CD8-positive, alpha-beta memory T cell (primary cell): ENCODE results near the gene LRRC43. TPM values are rescaled to one million over a fixed set of nuclear protein-coding genes. Genes with fewer than 3 reads are reported as not detected.
"Not testable (repeated sequence)": the region's sequence is repeated elsewhere in the genome, so short reads cannot be mapped to it uniquely, and the experiment has no call there.

Experiments used
- CTCF ChIA-PET: fragments of 350-600 bp; sonication (Branson Sonifier 250); formaldehyde crosslinking; loops from one replicate; lab custom pipeline; 2021; ENCODE audit warnings: antibody characterized with exemption; lab: Charles Lee
- POLR2A ChIA-PET: fragments of 350-600 bp; sonication (Branson Sonifier 250); formaldehyde crosslinking; loops from one replicate; lab custom pipeline; 2021; ENCODE audit warnings: antibody characterized with exemption; lab: Charles Lee
- DNase-seq, 5 donors: peaks; one replicate each; pipeline versions ENCODE4 v3.0.0 to v3.0.0-alpha.2; 2020 to 2022; ENCODE audit warnings: mixed read lengths in 1 of 5
- H3K27ac ChIP-seq: one replicate; pipeline ENCODE4 v1.7.0; 2013; ENCODE audit warnings: low read depth, mild to moderate bottlenecking, low read length, moderate library complexity
- H3K27me3 ChIP-seq: 2 replicates; pipeline ENCODE4 v1.7.0; 2013; ENCODE audit warnings: low read length, mild to moderate bottlenecking; ENCODE audit not compliant: insufficient read depth, poor library complexity, severe bottlenecking
- H3K36me3 ChIP-seq: 2 replicates; pipeline ENCODE4 v1.7.0; 2013; ENCODE audit warnings: mild to moderate bottlenecking, low read length, moderate library complexity; ENCODE audit not compliant: insufficient read depth
- H3K4me1 ChIP-seq: 2 replicates; pipeline ENCODE4 v1.7.0; 2013; ENCODE audit warnings: mild to moderate bottlenecking, low read length, moderate library complexity; ENCODE audit not compliant: insufficient read depth
- H3K4me3 ChIP-seq: 2 replicates; pipeline ENCODE4 v1.7.0; 2013; ENCODE audit warnings: mild to moderate bottlenecking, low read length
- H3K9me3 ChIP-seq: 2 replicates; pipeline ENCODE4 v1.7.0; 2013; ENCODE audit warnings: mild to moderate bottlenecking, low read length
- H3K27ac Mint-ChIP-seq, 8 donors: one replicate each; pipeline ENCODE4 v1.8.0; 2020 to 2021; ENCODE audit warnings: mixed read lengths in 8 of 8, mild to moderate bottlenecking in 6 of 8, inconsistent platforms in 3 of 8, moderate library complexity in 3 of 8
- H3K27me3 Mint-ChIP-seq, 2 donors: one replicate each; pipeline ENCODE4 v1.8.0; 2020 to 2021; ENCODE audit warnings: mixed read lengths in 2 of 2, mild to moderate bottlenecking in 1 of 2, moderate library complexity in 1 of 2
- H3K36me3 Mint-ChIP-seq, 3 donors: one replicate each; pipeline ENCODE4 v1.8.0; 2020 to 2021; ENCODE audit warnings: mixed read lengths in 3 of 3, inconsistent platforms in 1 of 3, mild to moderate bottlenecking in 1 of 3
- H3K4me1 Mint-ChIP-seq, 3 donors: one replicate each; pipeline ENCODE4 v1.8.0; 2020 to 2021; ENCODE audit warnings: mixed read lengths in 3 of 3, inconsistent platforms in 1 of 3, mild to moderate bottlenecking in 1 of 3
- H3K4me3 Mint-ChIP-seq, 7 donors: one replicate each; pipeline ENCODE4 v1.8.0; 2020 to 2021; ENCODE audit warnings: mixed read lengths in 7 of 7, mild to moderate bottlenecking in 6 of 7, moderate library complexity in 4 of 7, inconsistent platforms in 2 of 7
- H3K9me3 Mint-ChIP-seq, 5 donors: one replicate each; pipeline ENCODE4 v1.8.0; 2020 to 2022; ENCODE audit warnings: mixed read lengths in 5 of 5, mild to moderate bottlenecking in 3 of 5, moderate library complexity in 2 of 5, inconsistent platforms in 1 of 5
- polyA plus RNA-seq: library from polyadenylated mRNA; unstranded; fragments of 300-500 nt; fragmentation: Illumina TruSeq; gene quantifications from one replicate; pipeline ENCODE4 v1.2.3, GENCODE V29; 2021
- total RNA-seq, 2 experiments: library from RNA; stranded (reverse); gene quantifications; one replicate each; pipeline ENCODE4 v1.2.3, GENCODE V29; 2021

The LRRC43 gene
- total and polyA plus RNA-seq, 3 experiments from 2014 or later = 0.18 to 0.26 (median 0.25) TPM

DNA sequence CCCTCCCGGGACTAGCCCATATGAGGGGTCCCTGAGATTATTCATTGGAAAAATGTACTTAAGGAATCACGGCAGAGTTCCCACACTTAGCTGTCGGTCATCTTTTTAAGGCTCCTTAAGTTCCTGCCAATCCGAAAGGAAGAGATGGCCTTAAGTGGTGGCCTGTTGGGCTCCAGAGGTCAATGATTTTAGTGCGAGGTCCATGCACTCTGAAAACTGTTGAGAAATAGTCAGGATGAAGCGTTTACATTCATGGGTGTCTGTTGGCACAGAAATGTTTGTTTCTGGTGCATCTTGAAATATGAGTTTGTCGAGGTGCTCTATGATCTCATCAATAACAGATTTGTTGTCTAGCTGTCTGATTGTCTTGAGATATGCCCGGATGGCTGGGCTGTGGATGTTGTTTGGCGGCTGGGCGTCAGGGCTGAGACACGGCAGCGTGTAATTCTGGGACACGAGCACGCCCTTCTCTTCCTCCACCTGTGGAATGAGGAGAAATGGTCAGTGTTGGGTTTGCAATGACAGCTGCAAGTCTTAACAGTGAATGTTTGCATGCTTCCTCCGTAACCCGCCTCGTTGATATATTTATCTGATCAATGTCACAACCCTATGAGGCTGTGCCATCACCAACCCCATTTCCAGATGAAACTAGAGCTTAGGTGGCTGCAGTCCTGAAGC, 10.5 kb upstream of the LRRC43 start:
- H3K4me1 Mint-ChIP-seq = peaks cover under 1 to 5% (median 2%) of the 10 kb centered on the region in 3 donors
- no peak overlapping the region for H3K4me3 ChIP-seq
- peaks cover 0 to 1% (median 0%) of the 10 kb centered on the region in 5 donors for H3K9me3 Mint-ChIP-seq
- no peaks in the 10 kb centered on the region for H3K9me3 ChIP-seq
- H3K27me3 Mint-ChIP-seq = peaks cover 2 to 6% of the 10 kb centered on the region in 2 donors
- no peak overlapping the region for H3K27ac ChIP-seq
- H3K4me3 Mint-ChIP-seq = no peak overlapping the region
- H3K36me3 Mint-ChIP-seq = no peaks in the 10 kb centered on the region
- H3K36me3 ChIP-seq = no peaks in the 10 kb centered on the region
- no peaks in the 10 kb centered on the region for H3K4me1 ChIP-seq
- CTCF ChIA-PET = no interaction called here
- no peak for DNase-seq
- no peaks in the 10 kb centered on the region for H3K27me3 ChIP-seq
- POLR2A ChIA-PET = no interaction called here
- H3K27ac Mint-ChIP-seq = no peak overlapping the region

DNA sequence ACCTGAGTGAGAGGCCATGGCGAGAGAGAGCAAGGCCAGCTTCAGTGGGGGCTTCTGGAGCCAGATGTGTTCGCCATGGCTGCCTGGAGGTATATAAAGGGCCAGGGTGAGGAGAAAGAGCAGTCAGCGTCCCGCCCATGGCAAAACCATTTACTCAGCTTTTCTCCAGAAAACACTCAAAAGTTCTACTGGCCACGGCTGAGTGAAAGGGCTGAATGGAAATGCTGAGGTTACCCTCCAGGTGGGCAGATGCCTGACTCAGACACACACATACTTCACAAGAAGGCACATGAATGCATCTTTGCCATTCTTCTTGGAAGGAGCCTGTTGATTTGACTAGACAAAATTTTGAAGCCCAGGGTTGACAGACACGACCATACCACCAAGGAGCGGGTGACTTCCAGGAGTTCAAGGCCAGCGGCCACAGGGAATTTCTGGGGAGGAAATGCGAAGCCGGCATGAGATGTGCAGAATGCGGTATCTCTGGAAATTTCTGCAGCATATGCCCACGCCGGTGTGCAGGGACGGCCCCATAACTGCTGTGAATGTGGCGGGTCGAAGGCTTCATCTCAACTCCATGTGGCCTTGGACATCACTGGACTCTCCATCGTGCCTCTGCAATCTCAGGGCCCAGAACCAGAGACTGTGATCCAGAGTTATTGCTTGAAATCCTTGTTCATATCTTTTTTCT, 8.6 kb upstream of the LRRC43 start, which contains the start of gene IL31:
TSS of gene IL31 (minus strand) at position 67 of the 691 bp plus-strand sequence. CDS start at position 18, 49 bp downstream.
- peaks cover 2% of the 10 kb centered on the region in 2 donors for H3K27me3 Mint-ChIP-seq
- no peaks in the 10 kb centered on the region for H3K4me1 Mint-ChIP-seq
- no peak within 1 kb of the TSS for H3K27ac ChIP-seq
- no peaks in the 10 kb centered on the region for H3K9me3 ChIP-seq
- no peaks in the 10 kb centered on the region for H3K36me3 ChIP-seq
- H3K4me3 ChIP-seq = no peak within 1 kb of the TSS
- no peak within 1 kb of the TSS for H3K4me3 Mint-ChIP-seq
- ChIA-PET POLR2A (no interaction called here), CTCF (no interaction called here)
- peaks cover 0 to 1% (median 0%) of the 10 kb centered on the region in 5 donors for H3K9me3 Mint-ChIP-seq
- peak within 1 kb of the TSS in 1 of 8 donors; percentile 76 for H3K27ac Mint-ChIP-seq
- H3K27me3 ChIP-seq = no peaks in the 10 kb centered on the region
- DNase-seq = no peak
- no peaks in the 10 kb centered on the region for H3K4me1 ChIP-seq
- H3K36me3 Mint-ChIP-seq = no peaks in the 10 kb centered on the region

DNA sequence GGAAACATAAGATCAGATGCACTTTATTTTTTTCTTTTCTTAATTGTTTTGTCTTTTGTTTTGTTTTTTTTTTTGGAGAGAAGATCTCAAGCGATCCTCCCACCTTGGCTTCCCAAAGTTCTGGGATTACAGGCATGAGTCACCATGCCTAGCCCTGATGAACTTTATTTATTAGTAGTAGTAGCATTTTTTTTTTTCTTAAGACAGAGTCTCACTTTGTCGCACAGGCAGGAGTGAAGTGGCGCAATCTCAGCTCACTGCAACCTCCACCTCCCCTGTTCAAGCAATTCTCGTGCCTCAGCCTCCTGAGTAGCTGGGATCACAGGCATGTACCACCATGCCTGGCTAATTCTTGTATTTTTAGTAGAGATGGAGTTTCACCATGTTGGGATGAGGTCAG, 6.5 kb upstream of the LRRC43 start:
- H3K27me3 Mint-ChIP-seq, H3K36me3 Mint-ChIP-seq, H3K27ac Mint-ChIP-seq, H3K9me3 ChIP-seq, H3K4me1 Mint-ChIP-seq, DNase-seq, CTCF ChIA-PET, H3K27me3 ChIP-seq, H3K4me1 ChIP-seq, POLR2A ChIA-PET, H3K36me3 ChIP-seq, H3K27ac ChIP-seq, H3K4me3 ChIP-seq, H3K9me3 Mint-ChIP-seq, H3K4me3 Mint-ChIP-seq: not testable (repeated sequence)

- Mint-ChIP-seq H3K4me1 (peaks cover 4 to 12% (median 6%) of the 10 kb centered on the region in 3 donors), H3K4me3 (peak overlapping the region in 4 of 7 donors; percentile 19 to 84 (median 44)), H3K27ac (no peak overlapping the region), H3K27me3 (peaks cover 3 to 8% of the 10 kb centered on the region in 2 donors), H3K36me3 (no peaks in the 10 kb centered on the region), H3K9me3 (no peaks in the 10 kb centered on the region)
- ChIA-PET CTCF (no interaction called here), POLR2A (no interaction called here)
- Histone ChIP-seq H3K36me3 (no peaks in the 10 kb centered on the region), H3K27ac (no peak overlapping the region), H3K27me3 (no peaks in the 10 kb centered on the region), H3K4me1 (peaks cover 7% of the 10 kb centered on the region), H3K4me3 (no peak overlapping the region), H3K9me3 (no peaks in the 10 kb centered on the region)
- no peak for DNase-seq
Observed at GRCh38 chr12:122183588-122183940, 641 bp downstream of the LRRC43 start.

DNA sequence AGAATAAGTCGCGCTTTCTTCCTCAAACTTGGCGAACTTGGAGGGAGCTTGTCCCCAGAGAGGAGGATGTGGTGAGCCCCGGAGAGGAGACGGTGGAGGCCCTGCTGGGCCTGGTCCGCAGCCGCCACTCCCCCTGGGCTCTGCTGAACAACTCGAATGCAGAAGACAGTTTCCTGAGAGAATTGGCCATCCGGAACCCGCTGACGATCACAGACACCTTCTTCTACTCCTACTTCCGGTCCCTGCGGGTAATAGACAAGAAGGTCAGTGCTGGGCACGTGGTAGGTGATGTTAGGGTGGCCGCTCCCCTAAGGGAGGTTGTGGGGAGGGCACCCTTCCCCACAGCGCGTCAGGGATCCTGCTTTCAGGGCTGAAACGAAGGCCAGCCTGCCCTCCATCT, 1.6 kb downstream of the LRRC43 start:
- Mint-ChIP-seq H3K27me3 (peaks cover 3 to 8% of the 10 kb centered on the region in 2 donors), H3K36me3 (no peaks in the 10 kb centered on the region), H3K4me1 (peaks cover 4 to 12% (median 6%) of the 10 kb centered on the region in 3 donors), H3K9me3 (no peaks in the 10 kb centered on the region), H3K4me3 (peak overlapping the region; percentile 41 to 75 (median 48)), H3K27ac (no peak overlapping the region)
- POLR2A ChIA-PET = no interaction called here
- no peak for DNase-seq
- Histone ChIP-seq H3K9me3 (no peaks in the 10 kb centered on the region), H3K4me3 (no peak overlapping the region), H3K27me3 (no peaks in the 10 kb centered on the region), H3K36me3 (no peaks in the 10 kb centered on the region), H3K27ac (no peak overlapping the region), H3K4me1 (peaks cover 7% of the 10 kb centered on the region)
- CTCF ChIA-PET = no interaction called here

GRCh38 chr12:122185079-122185478, 2.2 kb downstream of the LRRC43 start:
- no peak for DNase-seq
- H3K36me3 Mint-ChIP-seq = no peaks in the 10 kb centered on the region
- Histone ChIP-seq H3K4me3 (no peak overlapping the region), H3K4me1 (peaks cover 7% of the 10 kb centered on the region), H3K27me3 (no peaks in the 10 kb centered on the region), H3K9me3 (no peaks in the 10 kb centered on the region), H3K27ac (no peak overlapping the region), H3K36me3 (no peaks in the 10 kb centered on the region)
- CTCF ChIA-PET = no interaction called here
- no peaks in the 10 kb centered on the region for H3K9me3 Mint-ChIP-seq
- peaks cover 4 to 12% (median 6%) of the 10 kb centered on the region in 3 donors for H3K4me1 Mint-ChIP-seq
- POLR2A ChIA-PET = no interaction called here
- H3K4me3 Mint-ChIP-seq = no peak overlapping the region
- H3K27ac Mint-ChIP-seq = peak overlapping the region in 2 of 8 donors; percentile 29 to 35
- H3K27me3 Mint-ChIP-seq = peaks cover 3 to 8% of the 10 kb centered on the region in 2 donors

DNA sequence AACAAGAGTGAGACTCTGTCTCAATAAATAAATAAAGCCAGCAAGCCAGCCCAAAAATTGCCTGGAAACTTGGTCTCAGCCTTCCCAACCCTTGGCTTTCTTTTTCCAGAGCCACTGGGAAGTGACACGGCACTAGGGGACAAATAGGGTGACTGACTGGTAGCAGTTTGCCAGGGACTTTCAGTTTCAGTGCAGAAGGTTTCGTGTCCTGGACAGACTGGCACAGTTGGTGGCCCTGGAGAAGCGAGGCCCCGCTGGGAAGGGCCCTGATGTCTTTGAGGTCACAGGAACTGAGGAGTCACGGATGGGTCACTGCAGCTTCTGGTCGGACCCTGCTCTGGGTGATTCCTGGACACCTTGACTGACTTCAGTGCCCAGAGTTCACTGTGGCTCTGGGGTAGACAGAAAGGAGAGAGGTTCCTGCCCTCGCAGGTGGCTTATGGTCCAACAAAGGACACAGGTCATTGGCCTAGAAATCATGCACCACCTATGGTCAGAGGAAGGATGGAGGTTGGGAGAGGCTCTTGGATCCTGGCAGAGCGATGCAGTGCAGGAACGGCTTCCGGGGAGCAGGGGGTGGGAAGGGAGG, 2.7 kb downstream of the LRRC43 start:
- H3K4me3 Mint-ChIP-seq = no peak overlapping the region
- CTCF ChIA-PET = interaction anchor here (1.2 kb wide), 1 partner anchor 81 kb away, joined by 3 read pairs; no protein-coding TSS in a partner anchor
- peak overlapping the region in 1 of 8 donors; percentile 35 for H3K27ac Mint-ChIP-seq
- POLR2A ChIA-PET = no interaction called here
- no peaks in the 10 kb centered on the region for H3K36me3 ChIP-seq
- H3K27me3 Mint-ChIP-seq = peaks cover 3 to 8% of the 10 kb centered on the region in 2 donors
- peaks cover 4 to 12% (median 6%) of the 10 kb centered on the region in 3 donors for H3K4me1 Mint-ChIP-seq
- no peaks in the 10 kb centered on the region for H3K27me3 ChIP-seq
- H3K9me3 ChIP-seq = no peaks in the 10 kb centered on the region
- DNase-seq = no peak
- H3K4me1 ChIP-seq = peaks cover 7% of the 10 kb centered on the region
- H3K36me3 Mint-ChIP-seq = no peaks in the 10 kb centered on the region
- no peaks in the 10 kb centered on the region for H3K9me3 Mint-ChIP-seq
- H3K27ac ChIP-seq = no peak overlapping the region
- H3K4me3 ChIP-seq = no peak overlapping the region

- H3K36me3 Mint-ChIP-seq = no peaks in the 10 kb centered on the region
Observed at GRCh38 chr12:122187466-122187865, 4.5 kb downstream of the LRRC43 start.

More at GRCh38 chr12:122187466-122187865, 4.5 kb downstream of the LRRC43 start:
- Mint-ChIP-seq H3K4me3 (no peak overlapping the region), H3K27ac (no peak overlapping the region), H3K27me3 (peaks cover 4 to 11% of the 10 kb centered on the region in 2 donors), H3K4me1 (peaks cover 10 to 18% (median 10%) of the 10 kb centered on the region in 3 donors), H3K9me3 (no peaks in the 10 kb centered on the region)
- Histone ChIP-seq H3K4me1 (peaks cover 7% of the 10 kb centered on the region), H3K36me3 (no peaks in the 10 kb centered on the region), H3K27me3 (no peaks in the 10 kb centered on the region), H3K4me3 (no peak overlapping the region), H3K27ac (no peak overlapping the region), H3K9me3 (no peaks in the 10 kb centered on the region)
- ChIA-PET CTCF (interaction anchor here (1.2 kb wide), 1 partner anchor 64 kb away, joined by 3 read pairs; no protein-coding TSS in a partner anchor), POLR2A (interaction anchor here (0.5 kb wide), 1 partner anchor 28 kb away, joined by 3 read pairs; no protein-coding TSS in a partner anchor)
- DNase-seq = no peak
